ENCODE results near the gene KRT28. TPM values are rescaled to one million over a fixed set of nuclear protein-coding genes. Genes with fewer than 3 reads are reported as not detected.

KRT28 gene
- total RNA-seq, 1 donor from 2014 or later: not detected

GRCh38 chr17:40801157-40801556, 1.4 kb upstream of the KRT28 start:
- DNase-seq (ENCODE audit: low spot score in 2 of 2, unreplicated experiment in 2 of 2): no peak
- Mint-ChIP-seq H3K27ac (no peak overlapping the region), H3K4me3 (no peak overlapping the region), H3K27me3 (ENCODE audit: low read depth) (peaks cover 48% of the 10 kb centered on the region), H3K9me3 (no peaks in the 10 kb centered on the region), H3K4me1 (peaks cover 2% of the 10 kb centered on the region), H3K36me3 (no peaks in the 10 kb centered on the region)
- no peak for TF ChIP-seq CTCF (IDR thresholded peaks at IDR 0.05; ENCODE audit: unreplicated experiment)

- peaks cover 2% of the 10 kb centered on the region for H3K4me1 Mint-ChIP-seq
- no peak for TF ChIP-seq CTCF (IDR thresholded peaks at IDR 0.05; ENCODE audit: unreplicated experiment)
- no peaks in the 10 kb centered on the region for H3K9me3 Mint-ChIP-seq
- peaks cover 46% of the 10 kb centered on the region for H3K27me3 Mint-ChIP-seq (ENCODE audit: low read depth)
- H3K4me3 Mint-ChIP-seq: no peak overlapping the region
- DNase-seq (ENCODE audit: low spot score in 2 of 2, unreplicated experiment in 2 of 2): no peak
- H3K27ac Mint-ChIP-seq: no peak overlapping the region
- H3K36me3 Mint-ChIP-seq: no peaks in the 10 kb centered on the region
Measured at GRCh38 chr17:40800381-40800780, 622 bp upstream of the KRT28 start.

- Mint-ChIP-seq H3K27ac (no peak overlapping the region), H3K27me3 (ENCODE audit: low read depth) (peaks cover 49% of the 10 kb centered on the region), H3K9me3 (no peaks in the 10 kb centered on the region), H3K4me1 (no peaks in the 10 kb centered on the region), H3K36me3 (no peaks in the 10 kb centered on the region), H3K4me3 (no peak overlapping the region)
- no peak for DNase-seq (ENCODE audit: low spot score in 2 of 2, unreplicated experiment in 2 of 2)
- no peak for TF ChIP-seq CTCF (IDR thresholded peaks at IDR 0.05; ENCODE audit: unreplicated experiment)
Measured at GRCh38 chr17:40796846-40797245, 2.9 kb downstream of the KRT28 start.

- TF ChIP-seq CTCF (IDR thresholded peaks at IDR 0.05; ENCODE audit: unreplicated experiment): no peak
- Mint-ChIP-seq H3K27ac (no peak overlapping the region), H3K27me3 (ENCODE audit: low read depth) (peaks cover 49% of the 10 kb centered on the region), H3K9me3 (no peaks in the 10 kb centered on the region), H3K36me3 (no peaks in the 10 kb centered on the region), H3K4me1 (peaks cover 2% of the 10 kb centered on the region), H3K4me3 (no peak overlapping the region)
- DNase-seq (ENCODE audit: low spot score in 2 of 2, unreplicated experiment in 2 of 2): no peak
Measured at GRCh38 chr17:40795019-40795667, 4.6 kb downstream of the KRT28 start.

GRCh38 chr17:40794466-40794865, 5.3 kb downstream of the KRT28 start:
- H3K9me3 Mint-ChIP-seq: no peaks in the 10 kb centered on the region
- no peak for DNase-seq (ENCODE audit: low spot score in 2 of 2, unreplicated experiment in 2 of 2)
- H3K4me3 Mint-ChIP-seq: no peak overlapping the region
- H3K36me3 Mint-ChIP-seq: no peaks in the 10 kb centered on the region
- TF ChIP-seq CTCF (IDR thresholded peaks at IDR 0.05; ENCODE audit: unreplicated experiment): no peak
- peaks cover 2% of the 10 kb centered on the region for H3K4me1 Mint-ChIP-seq
- peaks cover 46% of the 10 kb centered on the region for H3K27me3 Mint-ChIP-seq (ENCODE audit: low read depth)
- no peak overlapping the region for H3K27ac Mint-ChIP-seq

- no peak for DNase-seq (ENCODE audit: low spot score in 2 of 2, unreplicated experiment in 2 of 2)
- H3K4me3 Mint-ChIP-seq: no peak overlapping the region
- no peak overlapping the region for H3K27ac Mint-ChIP-seq
- no peaks in the 10 kb centered on the region for H3K36me3 Mint-ChIP-seq
- H3K9me3 Mint-ChIP-seq: no peaks in the 10 kb centered on the region
- TF ChIP-seq CTCF (IDR thresholded peaks at IDR 0.05; ENCODE audit: unreplicated experiment): no peak
- peaks cover 41% of the 10 kb centered on the region for H3K27me3 Mint-ChIP-seq (ENCODE audit: low read depth)
- H3K4me1 Mint-ChIP-seq: peaks cover 2% of the 10 kb centered on the region
Measured at GRCh38 chr17:40793832-40794231, 5.9 kb downstream of the KRT28 start.
